HUES48 (cell line): ENCODE data around the gene RAB3C.

ENCODE experiments used
- H3K27ac ChIP-seq: one replicate; pipeline ENCODE4 v1.7.0; 2013; ENCODE audit warnings: low read depth, low read length, inconsistent platforms
- H3K27me3 ChIP-seq: 2 replicates; pipeline ENCODE4 v1.6.1; 2013; ENCODE audit warnings: mild to moderate bottlenecking, low read length; ENCODE audit not compliant: control insufficient read depth, insufficient read depth
- H3K36me3 ChIP-seq: 2 replicates; pipeline ENCODE4 v1.6.1; 2013; ENCODE audit warnings: low read length; ENCODE audit not compliant: control insufficient read depth, insufficient read depth
- H3K4me1 ChIP-seq: 2 replicates; pipeline ENCODE4 v1.6.1; 2013; ENCODE audit warnings: mild to moderate bottlenecking, low read length; ENCODE audit not compliant: control insufficient read depth, insufficient read depth
- H3K4me3 ChIP-seq: 2 replicates; pipeline ENCODE4 v1.5.1; 2013; ENCODE audit warnings: mild to moderate bottlenecking, low read depth, low read length
- H3K9ac ChIP-seq: 2 replicates; pipeline ENCODE4 v1.6.1; 2013; ENCODE audit warnings: mild to moderate bottlenecking, low read depth, low read length, moderate library complexity
- H3K9me3 ChIP-seq: 2 replicates; pipeline ENCODE4 v1.6.1; 2013; ENCODE audit warnings: low read length; ENCODE audit not compliant: control insufficient read depth, insufficient read depth

RAB3C gene

GRCh38 chr5:58606064-58606463 is 23.2 kb downstream of the RAB3C start:
- H3K36me3 ChIP-seq, result no peaks in the 10 kb centered on the region
- H3K4me3 ChIP-seq, result no peak overlapping the region
- H3K9me3 ChIP-seq, result peaks cover 10% of the 10 kb centered on the region; the same call in 1 of the 2 replicates
- no peaks in the 10 kb centered on the region for H3K4me1 ChIP-seq
- no peak overlapping the region for H3K27ac ChIP-seq
- no peak overlapping the region for H3K9ac ChIP-seq
- no peaks in the 10 kb centered on the region for H3K27me3 ChIP-seq

- H3K36me3 ChIP-seq, result no peaks in the 10 kb centered on the region
- no peaks in the 10 kb centered on the region for H3K9me3 ChIP-seq
- no peak overlapping the region for H3K27ac ChIP-seq
- H3K27me3 ChIP-seq, result no peaks in the 10 kb centered on the region
- no peak overlapping the region for H3K9ac ChIP-seq
- no peak overlapping the region for H3K4me3 ChIP-seq
- no peaks in the 10 kb centered on the region for H3K4me1 ChIP-seq
Measured at GRCh38 chr5:58615972-58616371, 33.1 kb downstream of the RAB3C start.

- no peak overlapping the region for H3K9ac ChIP-seq
- H3K4me3 ChIP-seq, result no peak overlapping the region
Measured at GRCh38 chr5:58617241-58617640, 34.4 kb downstream of the RAB3C start.

GRCh38 chr5:58620336-58620735 is 37.5 kb downstream of the RAB3C start:
- H3K4me1 ChIP-seq, result no peaks in the 10 kb centered on the region
- no peaks in the 10 kb centered on the region for H3K9me3 ChIP-seq
- no peak overlapping the region for H3K4me3 ChIP-seq
- no peak overlapping the region for H3K27ac ChIP-seq
- H3K9ac ChIP-seq, result no peak overlapping the region
- no peaks in the 10 kb centered on the region for H3K36me3 ChIP-seq
- no peaks in the 10 kb centered on the region for H3K27me3 ChIP-seq

More at GRCh38 chr5:58617241-58617640, 34.4 kb downstream of the RAB3C start:
- Histone ChIP-seq H3K27ac (no peak overlapping the region), H3K27me3 (no peaks in the 10 kb centered on the region), H3K36me3 (no peaks in the 10 kb centered on the region), H3K4me1 (no peaks in the 10 kb centered on the region), H3K9me3 (no peaks in the 10 kb centered on the region)

GRCh38 chr5:58622936-58623871 is 40.3 kb downstream of the RAB3C start:
- Histone ChIP-seq H3K9me3 (no peaks in the 10 kb centered on the region), H3K27ac (no peak overlapping the region), H3K36me3 (no peaks in the 10 kb centered on the region), H3K4me1 (no peaks in the 10 kb centered on the region), H3K4me3 (no peak overlapping the region), H3K27me3 (no peaks in the 10 kb centered on the region), H3K9ac (no peak overlapping the region)

- Histone ChIP-seq H3K27me3 (no peaks in the 10 kb centered on the region), H3K36me3 (no peaks in the 10 kb centered on the region), H3K4me3 (no peak overlapping the region), H3K4me1 (peaks cover 10% of the 10 kb centered on the region), H3K9me3 (no peaks in the 10 kb centered on the region), H3K27ac (no peak overlapping the region), H3K9ac (no peak overlapping the region)
Measured at GRCh38 chr5:58628626-58629025, 45.8 kb downstream of the RAB3C start.

- H3K9me3 ChIP-seq, result no peaks in the 10 kb centered on the region
- no peak overlapping the region for H3K4me3 ChIP-seq
- peak overlapping the region; percentile 50 for H3K27ac ChIP-seq
- H3K36me3 ChIP-seq, result no peaks in the 10 kb centered on the region
- peaks cover 10% of the 10 kb centered on the region for H3K4me1 ChIP-seq
- no peaks in the 10 kb centered on the region for H3K27me3 ChIP-seq
- H3K9ac ChIP-seq, result no peak overlapping the region
Measured at GRCh38 chr5:58629271-58630159, 46.6 kb downstream of the RAB3C start.

- Histone ChIP-seq H3K27me3 (no peaks in the 10 kb centered on the region), H3K27ac (no peak overlapping the region)
Measured at GRCh38 chr5:58631895-58632294, 49.0 kb downstream of the RAB3C start.

GRCh38 chr5:58635416-58635815 is 52.5 kb downstream of the RAB3C start:
- Histone ChIP-seq H3K36me3 (no peaks in the 10 kb centered on the region), H3K9ac (no peak overlapping the region), H3K9me3 (no peaks in the 10 kb centered on the region), H3K4me3 (no peak overlapping the region), H3K27me3 (no peaks in the 10 kb centered on the region), H3K27ac (no peak overlapping the region), H3K4me1 (no peaks in the 10 kb centered on the region)

More at GRCh38 chr5:58631895-58632294, 49.0 kb downstream of the RAB3C start:
- Histone ChIP-seq H3K36me3 (no peaks in the 10 kb centered on the region), H3K4me3 (no peak overlapping the region), H3K9ac (no peak overlapping the region), H3K4me1 (peaks cover 10% of the 10 kb centered on the region), H3K9me3 (no peaks in the 10 kb centered on the region)

- Histone ChIP-seq H3K9me3 (no peaks in the 10 kb centered on the region), H3K4me3 (no peak overlapping the region), H3K4me1 (no peaks in the 10 kb centered on the region), H3K36me3 (no peaks in the 10 kb centered on the region), H3K27ac (no peak overlapping the region), H3K9ac (no peak overlapping the region), H3K27me3 (no peaks in the 10 kb centered on the region)
Measured at GRCh38 chr5:58640011-58640410, 57.1 kb downstream of the RAB3C start.

- Histone ChIP-seq H3K9ac (no peak overlapping the region), H3K36me3 (no peaks in the 10 kb centered on the region)
Measured at GRCh38 chr5:58641533-58641932, 58.7 kb downstream of the RAB3C start.

More at GRCh38 chr5:58641533-58641932, 58.7 kb downstream of the RAB3C start:
- H3K4me1 ChIP-seq, result no peaks in the 10 kb centered on the region
- H3K27me3 ChIP-seq, result no peaks in the 10 kb centered on the region
- H3K4me3 ChIP-seq, result no peak overlapping the region
- H3K9me3 ChIP-seq, result no peaks in the 10 kb centered on the region
- H3K27ac ChIP-seq, result no peak overlapping the region
